OCI-LY7 (cell line): Measurements from ENCODE around the gene DPH6. TPM values are rescaled to one million over a fixed set of nuclear protein-coding genes. Genes with fewer than 3 reads are reported as not detected.

Source experiments
- BruUV-seq: library from RNA; stranded (reverse); fragments of 400-500 nt; replicated peaks from 2 replicates; lab custom pipeline; 2021; lab: Mats Ljungman, UMichigan
- CTCF ChIA-PET: fragments of 300-600 bp; sonication (Branson Sonifier 250); formaldehyde crosslinking; loops from one replicate; lab custom pipeline; 2022; ENCODE audit warnings: antibody characterized with exemption; ENCODE audit not compliant: unreplicated experiment; lab: Charles Lee
- POLR2A ChIA-PET: fragments of 300-600 bp; sonication (Branson Sonifier 250); formaldehyde crosslinking; loops from one replicate; lab custom pipeline; 2022; ENCODE audit warnings: antibody characterized with exemption; lab: Charles Lee
- DNase-seq: peaks from one replicate; pipeline ENCODE4 v3.0.0-alpha.2; 2015; ENCODE audit warnings: low spot score
- H2AFZ ChIP-seq: fragments of 200-600 bp; sonication (generic), shearing (Covaris generic); 2 replicates; pipeline ENCODE4 v1.6.1; 2014; ENCODE audit warnings: mild to moderate bottlenecking, antibody characterized with exemption, low read length, moderate library complexity
- H3K27ac ChIP-seq: fragments of 200-600 bp; sonication (generic); 2 replicates; pipeline ENCODE4 v1.5.1; 2014; ENCODE audit warnings: mixed run types, low read depth, mild to moderate bottlenecking, moderate library complexity, low read length, inconsistent platforms; ENCODE audit not compliant: poor library complexity, severe bottlenecking
- H3K36me3 ChIP-seq: fragments of 200-600 bp; sonication (generic); 2 replicates; pipeline ENCODE4 v1.6.1; 2014; ENCODE audit warnings: mild to moderate bottlenecking, antibody characterized with exemption, low read length, moderate library complexity, mixed read lengths; ENCODE audit not compliant: insufficient read depth
- H3K4me1 ChIP-seq: fragments of 200-600 bp; sonication (generic); 2 replicates; pipeline ENCODE4 v1.5.1; 2014; ENCODE audit warnings: mild to moderate bottlenecking, low read length; ENCODE audit not compliant: insufficient read depth, poor library complexity, severe bottlenecking
- H3K4me2 ChIP-seq: fragments of 200-600 bp; sonication (generic); 2 replicates; pipeline ENCODE4 v1.6.1; 2014; ENCODE audit warnings: mild to moderate bottlenecking, low read length
- H3K4me3 ChIP-seq: fragments of 200-600 bp; sonication (generic); 2 replicates; pipeline ENCODE4 v1.5.1; 2014; ENCODE audit warnings: mild to moderate bottlenecking, low read depth, low read length; ENCODE audit not compliant: poor library complexity, severe bottlenecking
- H3K79me2 ChIP-seq: fragments of 200-600 bp; sonication (generic); 2 replicates; pipeline ENCODE4 v1.6.1; 2016; ENCODE audit warnings: low read depth, mild to moderate bottlenecking, low read length, moderate library complexity, mixed read lengths; ENCODE audit not compliant: insufficient read depth
- H3K9me2 ChIP-seq: fragments of 200-600 bp; sonication (generic); 2 replicates; pipeline ENCODE4 v1.6.1; 2016; ENCODE audit warnings: mild to moderate bottlenecking, low read length, mixed read lengths; ENCODE audit not compliant: insufficient read depth
- H3K9me3 ChIP-seq: fragments of 200-600 bp; sonication (generic); 2 replicates; pipeline ENCODE4 v1.6.1; 2014; ENCODE audit warnings: mild to moderate bottlenecking, mixed run types, low read length, mixed read lengths
- H4K20me1 ChIP-seq: fragments of 200-600 bp; sonication (generic); 2 replicates; pipeline ENCODE4 v1.6.1; 2014; ENCODE audit warnings: mild to moderate bottlenecking, antibody characterized with exemption, low read length, moderate library complexity, mixed read lengths; ENCODE audit not compliant: insufficient read depth
- CTCF ChIP-seq: fragments of 200-600 bp; sonication (generic); conservative IDR thresholded peaks from 2 replicates; pipeline ENCODE4 v1.5.1; 2014; ENCODE audit warnings: mild to moderate bottlenecking, antibody characterized with exemption, low read length, moderate library complexity, mixed read lengths
- EZH2phosphoT487 ChIP-seq: fragments of 200-600 bp; sonication (generic); IDR thresholded peaks from 2 replicates; pipeline ENCODE4 v1.6.1; 2018; ENCODE audit warnings: low read depth, borderline replicate concordance, mild to moderate bottlenecking, mixed run types, antibody characterized with exemption, low read length, moderate library complexity, mixed read lengths
- intact Hi-C: fragments of 100-400 bp; cut with micrococcal nuclease; formaldehyde crosslinking; loops from one replicate; pipeline ENCODE4 v1.10.0; 2022; ENCODE audit not compliant: unreplicated experiment
- total RNA-seq, 2 experiments: library from RNA; depleted of rRNA in 1 of 2; stranded (reverse); fragments of >200 nt in 1 of 2; shearing (Covaris generic) in 1 of 2; gene quantifications; 2 replicates each; pipeline ENCODE4 v1.2.3, GENCODE V29; 2014 to 2022

DPH6 gene
- total RNA-seq, 2 experiments from 2014 or later: 12.6 to 21.4 TPM

- CTCF ChIA-PET: no interaction called here
- no peak for TF ChIP-seq EZH2phosphoT487
- no peaks in the 10 kb centered on the region for H3K9me3 ChIP-seq
Observed at GRCh38 chr15:35486296-35486695, 59.7 kb downstream of the DPH6 start.

GRCh38 chr15:35485411-35485810 is 60.6 kb downstream of the DPH6 start:
- Histone ChIP-seq H3K9me2 (no peaks in the 10 kb centered on the region), H4K20me1 (no peaks in the 10 kb centered on the region), H2AFZ (no peak overlapping the region), H3K9me3 (no peaks in the 10 kb centered on the region), H3K27ac (no peak overlapping the region), H3K4me3 (no peak overlapping the region), H3K4me2 (no peak overlapping the region), H3K4me1 (no peaks in the 10 kb centered on the region), H3K36me3 (no peaks in the 10 kb centered on the region), H3K79me2 (no peaks in the 10 kb centered on the region)
- intact Hi-C loops: no loop called here
- TF ChIP-seq CTCF (no peak), EZH2phosphoT487 (no peak)
- no peak for DNase-seq
- CTCF ChIA-PET: no interaction called here
- BruUV-seq: no TSS peak
- POLR2A ChIA-PET: interaction anchor here (0.6 kb wide), 1 partner anchor 312 kb away, joined by 3 read pairs; no protein-coding TSS in a partner anchor

More at GRCh38 chr15:35486296-35486695, 59.7 kb downstream of the DPH6 start:
- POLR2A ChIA-PET: no interaction called here
- no peaks in the 10 kb centered on the region for H4K20me1 ChIP-seq
- no peaks in the 10 kb centered on the region for H3K79me2 ChIP-seq
- intact Hi-C loops: no loop called here
- no TSS peak for BruUV-seq
- no peak overlapping the region for H3K4me3 ChIP-seq
- no peaks in the 10 kb centered on the region for H3K36me3 ChIP-seq
- DNase-seq: no peak
- H3K9me2 ChIP-seq: no peaks in the 10 kb centered on the region
- no peak overlapping the region for H2AFZ ChIP-seq
- H3K4me1 ChIP-seq: no peaks in the 10 kb centered on the region
- no peak overlapping the region for H3K27ac ChIP-seq
- no peak overlapping the region for H3K4me2 ChIP-seq

GRCh38 chr15:35484231-35484945 is 61.6 kb downstream of the DPH6 start:
- no peak overlapping the region for H2AFZ ChIP-seq

More at GRCh38 chr15:35484231-35484945, 61.6 kb downstream of the DPH6 start:
- H3K4me2 ChIP-seq: no peak overlapping the region
- H4K20me1 ChIP-seq: no peaks in the 10 kb centered on the region
- ChIA-PET CTCF (no interaction called here), POLR2A (interaction anchor here (0.7 kb wide), 1 partner anchor 13 kb away, joined by 3 read pairs; no protein-coding TSS in a partner anchor)
- no peak for DNase-seq
- no TSS peak for BruUV-seq
- H3K9me3 ChIP-seq: no peaks in the 10 kb centered on the region
- H3K9me2 ChIP-seq: no peaks in the 10 kb centered on the region
- H3K36me3 ChIP-seq: no peaks in the 10 kb centered on the region
- intact Hi-C loops: no loop called here
- no peak overlapping the region for H3K4me3 ChIP-seq
- no peak overlapping the region for H3K27ac ChIP-seq
- H3K4me1 ChIP-seq: no peaks in the 10 kb centered on the region
- no peaks in the 10 kb centered on the region for H3K79me2 ChIP-seq
- TF ChIP-seq CTCF: no peak
- TF ChIP-seq EZH2phosphoT487: no peak
